ENCODE results near the gene CALN1. TPM values are rescaled to one million over a fixed set of nuclear protein-coding genes. Genes with fewer than 3 reads are reported as not detected.

CALN1 gene
- polyA plus RNA-seq, 1 donor from 2014 or later = 7.8 TPM

DNA sequence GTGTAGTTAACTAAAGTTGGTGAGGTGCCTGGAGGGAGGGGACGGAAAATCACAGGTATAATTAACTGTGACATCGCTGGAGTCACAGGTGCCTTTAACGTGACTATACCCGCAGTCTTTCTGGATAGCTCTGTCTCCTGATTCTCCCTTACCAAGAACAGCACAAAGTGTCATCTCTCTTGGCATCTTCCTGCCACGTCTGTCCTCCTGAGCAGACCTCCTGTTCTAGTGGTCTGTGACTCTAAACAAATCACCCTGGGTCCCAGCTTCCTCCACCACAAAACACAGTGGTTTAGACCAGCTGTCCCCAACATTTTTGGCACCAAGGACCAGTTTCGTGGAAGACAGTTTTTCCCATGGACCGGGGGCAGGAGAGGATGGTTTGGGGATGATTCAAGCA lies 90.5 kb downstream of the CALN1 start:
- H3K9ac ChIP-seq (ENCODE audit: low read length) = no peak overlapping the region
- no peak overlapping the region for H3K4me2 ChIP-seq (ENCODE audit: low read length)
- no peaks in the 10 kb centered on the region for H3F3A ChIP-seq (ENCODE audit: insufficient read depth, low read length, poor library complexity, severe bottlenecking)
- TF ChIP-seq POLR2AphosphoS5 (IDR thresholded peaks at IDR 0.05) = no peak
- TF ChIP-seq SMC3 (conservative IDR thresholded peaks at IDR 0.05; ENCODE audit: poor library complexity) = no peak
- TF ChIP-seq MXI1 (conservative IDR thresholded peaks at IDR 0.05; ENCODE audit: poor library complexity, severe bottlenecking) = no peak
- TF ChIP-seq EP300 (conservative IDR thresholded peaks at IDR 0.05; ENCODE audit: poor library complexity, severe bottlenecking) = no peak
- TF ChIP-seq, protein P1, sequence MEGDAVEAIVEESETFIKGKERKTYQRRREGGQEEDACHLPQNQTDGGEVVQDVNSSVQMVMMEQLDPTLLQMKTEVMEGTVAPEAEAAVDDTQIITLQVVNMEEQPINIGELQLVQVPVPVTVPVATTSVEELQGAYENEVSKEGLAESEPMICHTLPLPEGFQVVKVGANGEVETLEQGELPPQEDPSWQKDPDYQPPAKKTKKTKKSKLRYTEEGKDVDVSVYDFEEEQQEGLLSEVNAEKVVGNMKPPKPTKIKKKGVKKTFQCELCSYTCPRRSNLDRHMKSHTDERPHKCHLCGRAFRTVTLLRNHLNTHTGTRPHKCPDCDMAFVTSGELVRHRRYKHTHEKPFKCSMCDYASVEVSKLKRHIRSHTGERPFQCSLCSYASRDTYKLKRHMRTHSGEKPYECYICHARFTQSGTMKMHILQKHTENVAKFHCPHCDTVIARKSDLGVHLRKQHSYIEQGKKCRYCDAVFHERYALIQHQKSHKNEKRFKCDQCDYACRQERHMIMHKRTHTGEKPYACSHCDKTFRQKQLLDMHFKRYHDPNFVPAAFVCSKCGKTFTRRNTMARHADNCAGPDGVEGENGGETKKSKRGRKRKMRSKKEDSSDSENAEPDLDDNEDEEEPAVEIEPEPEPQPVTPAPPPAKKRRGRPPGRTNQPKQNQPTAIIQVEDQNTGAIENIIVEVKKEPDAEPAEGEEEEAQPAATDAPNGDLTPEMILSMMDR (IDR thresholded peaks at IDR 0.05; ENCODE audit: poor library complexity, severe bottlenecking) = no peak
- TF ChIP-seq, protein P2, sequence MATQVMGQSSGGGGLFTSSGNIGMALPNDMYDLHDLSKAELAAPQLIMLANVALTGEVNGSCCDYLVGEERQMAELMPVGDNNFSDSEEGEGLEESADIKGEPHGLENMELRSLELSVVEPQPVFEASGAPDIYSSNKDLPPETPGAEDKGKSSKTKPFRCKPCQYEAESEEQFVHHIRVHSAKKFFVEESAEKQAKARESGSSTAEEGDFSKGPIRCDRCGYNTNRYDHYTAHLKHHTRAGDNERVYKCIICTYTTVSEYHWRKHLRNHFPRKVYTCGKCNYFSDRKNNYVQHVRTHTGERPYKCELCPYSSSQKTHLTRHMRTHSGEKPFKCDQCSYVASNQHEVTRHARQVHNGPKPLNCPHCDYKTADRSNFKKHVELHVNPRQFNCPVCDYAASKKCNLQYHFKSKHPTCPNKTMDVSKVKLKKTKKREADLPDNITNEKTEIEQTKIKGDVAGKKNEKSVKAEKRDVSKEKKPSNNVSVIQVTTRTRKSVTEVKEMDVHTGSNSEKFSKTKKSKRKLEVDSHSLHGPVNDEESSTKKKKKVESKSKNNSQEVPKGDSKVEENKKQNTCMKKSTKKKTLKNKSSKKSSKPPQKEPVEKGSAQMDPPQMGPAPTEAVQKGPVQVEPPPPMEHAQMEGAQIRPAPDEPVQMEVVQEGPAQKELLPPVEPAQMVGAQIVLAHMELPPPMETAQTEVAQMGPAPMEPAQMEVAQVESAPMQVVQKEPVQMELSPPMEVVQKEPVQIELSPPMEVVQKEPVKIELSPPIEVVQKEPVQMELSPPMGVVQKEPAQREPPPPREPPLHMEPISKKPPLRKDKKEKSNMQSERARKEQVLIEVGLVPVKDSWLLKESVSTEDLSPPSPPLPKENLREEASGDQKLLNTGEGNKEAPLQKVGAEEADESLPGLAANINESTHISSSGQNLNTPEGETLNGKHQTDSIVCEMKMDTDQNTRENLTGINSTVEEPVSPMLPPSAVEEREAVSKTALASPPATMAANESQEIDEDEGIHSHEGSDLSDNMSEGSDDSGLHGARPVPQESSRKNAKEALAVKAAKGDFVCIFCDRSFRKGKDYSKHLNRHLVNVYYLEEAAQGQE (IDR thresholded peaks at IDR 0.05; ENCODE audit: borderline replicate concordance) = no peak
- no peaks in the 10 kb centered on the region for H3K9me3 ChIP-seq (ENCODE audit: low read length)
- H2AFZ ChIP-seq (ENCODE audit: low read depth, low read length) = no peak overlapping the region
- no peak overlapping the region for H3K27ac ChIP-seq (ENCODE audit: low read length)
- no peaks in the 10 kb centered on the region for H4K20me1 ChIP-seq (ENCODE audit: insufficient read depth)
- H3K27me3 ChIP-seq (ENCODE audit: insufficient read depth, low read depth, low read length) = no peaks in the 10 kb centered on the region
- no peaks in the 10 kb centered on the region for H3K9me2 ChIP-seq (ENCODE audit: insufficient read depth, low read length)
- no peak overlapping the region for H3K4me3 ChIP-seq (ENCODE audit: low read length)
- H3K36me3 ChIP-seq (ENCODE audit: insufficient read depth, low read length) = no peaks in the 10 kb centered on the region
- H3K79me2 ChIP-seq (replicated peaks; ENCODE audit: insufficient read depth, low read length) = no peaks in the 10 kb centered on the region

DNA sequence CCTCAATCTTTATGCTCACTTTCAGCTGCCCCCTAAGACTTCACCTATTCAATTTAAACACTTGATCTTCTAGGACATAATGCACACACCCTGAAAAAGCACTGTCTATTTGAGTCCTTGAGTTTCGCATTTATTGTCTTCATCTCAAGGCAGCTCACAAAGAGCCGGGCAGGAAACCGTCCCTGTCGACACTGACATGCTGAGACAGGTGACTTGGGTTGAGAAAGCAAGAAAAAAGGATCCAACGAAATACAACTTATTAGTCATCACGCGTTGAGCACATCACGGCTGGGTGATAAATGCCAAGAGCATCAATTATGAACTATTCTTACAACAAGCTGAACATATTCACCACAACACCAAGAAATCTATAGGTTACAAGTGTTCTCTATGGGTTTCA lies 91.1 kb downstream of the CALN1 start:
- Histone ChIP-seq H3K4me3 (ENCODE audit: low read length) (no peak overlapping the region), H3K27ac (ENCODE audit: low read length) (no peak overlapping the region), H3K4me2 (ENCODE audit: low read length) (no peak overlapping the region), H4K20me1 (ENCODE audit: insufficient read depth) (no peaks in the 10 kb centered on the region), H3K9ac (ENCODE audit: low read length) (no peak overlapping the region), H2AFZ (ENCODE audit: low read depth, low read length) (no peak overlapping the region), H3K9me2 (ENCODE audit: insufficient read depth, low read length) (no peaks in the 10 kb centered on the region), H3K27me3 (ENCODE audit: insufficient read depth, low read depth, low read length) (no peaks in the 10 kb centered on the region), H3K79me2 (replicated peaks; ENCODE audit: insufficient read depth, low read length) (no peaks in the 10 kb centered on the region), H3K9me3 (ENCODE audit: low read length) (no peaks in the 10 kb centered on the region), H3F3A (ENCODE audit: insufficient read depth, low read length, poor library complexity, severe bottlenecking) (no peaks in the 10 kb centered on the region), H3K36me3 (ENCODE audit: insufficient read depth, low read length) (no peaks in the 10 kb centered on the region)
- TF ChIP-seq TAF1 (IDR thresholded peaks at IDR 0.05; ENCODE audit: low read depth) (no peak), RAD21 (conservative IDR thresholded peaks at IDR 0.05) (no peak), EZH2 (IDR thresholded peaks at IDR 0.05; ENCODE audit: borderline replicate concordance, insufficient read depth, low read length, poor library complexity, severe bottlenecking) (no peak), POLR2AphosphoS5 (IDR thresholded peaks at IDR 0.05) (no peak), EP300 (conservative IDR thresholded peaks at IDR 0.05; ENCODE audit: poor library complexity, severe bottlenecking) (no peak)
- TF ChIP-seq, protein P2 (IDR thresholded peaks at IDR 0.05; ENCODE audit: borderline replicate concordance) = no peak
- TF ChIP-seq, protein P1 (IDR thresholded peaks at IDR 0.05; ENCODE audit: poor library complexity, severe bottlenecking) = no peak

Measured in neural cell (in vitro differentiated cells).